ENCODE data around the gene PDZD2.
"Not testable (repeated sequence)": the region's sequence is repeated elsewhere in the genome, so short reads cannot be mapped to it uniquely, and the experiment has no call there.

Gene PDZD2

GRCh38 chr5:31964007-31964360, 325.1 kb downstream of the PDZD2 start:
- TF ChIP-seq CTCF (IDR thresholded peaks at IDR 0.05; ENCODE audit: control extremely low read depth, extremely low read depth, low read depth, missing control alignments): no peak
- ChIA-PET POLR2A (no interaction called here), CTCF (no interaction called here)
- no peak for DNase-seq (ENCODE audit: extremely low spot score)

GRCh38 chr5:31965227-31965626, 326.3 kb downstream of the PDZD2 start:
- no peak for TF ChIP-seq CTCF (IDR thresholded peaks at IDR 0.05; ENCODE audit: control extremely low read depth, extremely low read depth, low read depth, missing control alignments)
- DNase-seq (ENCODE audit: extremely low spot score): no peak
- ChIA-PET POLR2A (no interaction called here), CTCF (no interaction called here)

GRCh38 chr5:31966936-31967335, 328.0 kb downstream of the PDZD2 start:
- ChIA-PET POLR2A (no interaction called here), CTCF (no interaction called here)
- no peak for TF ChIP-seq CTCF (IDR thresholded peaks at IDR 0.05; ENCODE audit: control extremely low read depth, extremely low read depth, low read depth, missing control alignments)
- no peak for DNase-seq (ENCODE audit: extremely low spot score)

- ChIA-PET CTCF (no interaction called here), POLR2A (no interaction called here)
- no peak for DNase-seq (ENCODE audit: extremely low spot score)
- TF ChIP-seq CTCF (IDR thresholded peaks at IDR 0.05; ENCODE audit: control extremely low read depth, extremely low read depth, low read depth, missing control alignments): no peak
Observed at GRCh38 chr5:31967461-31967860, 328.5 kb downstream of the PDZD2 start.

- TF ChIP-seq CTCF (IDR thresholded peaks at IDR 0.05; ENCODE audit: control extremely low read depth, extremely low read depth, low read depth, missing control alignments): no peak
- ChIA-PET CTCF (interaction anchor here (1.8 kb wide), 1 partner anchor 11 kb away, joined by 6 read pairs; no protein-coding TSS in a partner anchor), POLR2A (no interaction called here)
- no peak for DNase-seq (ENCODE audit: extremely low spot score)
Observed at GRCh38 chr5:31972558-31972957, 333.6 kb downstream of the PDZD2 start.

- DNase-seq (ENCODE audit: extremely low spot score); POLR2A ChIA-PET: not testable (repeated sequence)
- CTCF ChIA-PET: interaction anchor here (1.8 kb wide), 1 partner anchor 13 kb away, joined by 3 read pairs; no protein-coding TSS in a partner anchor
Observed at GRCh38 chr5:31975189-31975612, 336.3 kb downstream of the PDZD2 start.

GRCh38 chr5:31976169-31976568, 337.2 kb downstream of the PDZD2 start:
- ChIA-PET CTCF (interaction anchor here (0.7 to 1.8 kb wide), 2 partner anchors 12 to 117 kb away, joined by 3 read pairs; no protein-coding TSS in a partner anchor), POLR2A (no interaction called here)
- TF ChIP-seq CTCF (IDR thresholded peaks at IDR 0.05; ENCODE audit: control extremely low read depth, extremely low read depth, low read depth, missing control alignments): no peak
- no peak for DNase-seq (ENCODE audit: extremely low spot score)

Data from GM10248 (cell line).